Measurements from ENCODE around the gene RGS8.

The RGS8 gene

GRCh38 chr1:182713939-182714338 lies 29.6 kb upstream of the RGS8 start:
- TF ChIP-seq, protein P1, sequence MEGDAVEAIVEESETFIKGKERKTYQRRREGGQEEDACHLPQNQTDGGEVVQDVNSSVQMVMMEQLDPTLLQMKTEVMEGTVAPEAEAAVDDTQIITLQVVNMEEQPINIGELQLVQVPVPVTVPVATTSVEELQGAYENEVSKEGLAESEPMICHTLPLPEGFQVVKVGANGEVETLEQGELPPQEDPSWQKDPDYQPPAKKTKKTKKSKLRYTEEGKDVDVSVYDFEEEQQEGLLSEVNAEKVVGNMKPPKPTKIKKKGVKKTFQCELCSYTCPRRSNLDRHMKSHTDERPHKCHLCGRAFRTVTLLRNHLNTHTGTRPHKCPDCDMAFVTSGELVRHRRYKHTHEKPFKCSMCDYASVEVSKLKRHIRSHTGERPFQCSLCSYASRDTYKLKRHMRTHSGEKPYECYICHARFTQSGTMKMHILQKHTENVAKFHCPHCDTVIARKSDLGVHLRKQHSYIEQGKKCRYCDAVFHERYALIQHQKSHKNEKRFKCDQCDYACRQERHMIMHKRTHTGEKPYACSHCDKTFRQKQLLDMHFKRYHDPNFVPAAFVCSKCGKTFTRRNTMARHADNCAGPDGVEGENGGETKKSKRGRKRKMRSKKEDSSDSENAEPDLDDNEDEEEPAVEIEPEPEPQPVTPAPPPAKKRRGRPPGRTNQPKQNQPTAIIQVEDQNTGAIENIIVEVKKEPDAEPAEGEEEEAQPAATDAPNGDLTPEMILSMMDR (IDR thresholded peaks at IDR 0.05; ENCODE audit: insufficient read depth, missing control alignments), result no peak
- FAIRE-seq (peak; percentile 48), DNase-seq (ENCODE audit: insufficient read length, low spot score) (no peak)

DNA sequence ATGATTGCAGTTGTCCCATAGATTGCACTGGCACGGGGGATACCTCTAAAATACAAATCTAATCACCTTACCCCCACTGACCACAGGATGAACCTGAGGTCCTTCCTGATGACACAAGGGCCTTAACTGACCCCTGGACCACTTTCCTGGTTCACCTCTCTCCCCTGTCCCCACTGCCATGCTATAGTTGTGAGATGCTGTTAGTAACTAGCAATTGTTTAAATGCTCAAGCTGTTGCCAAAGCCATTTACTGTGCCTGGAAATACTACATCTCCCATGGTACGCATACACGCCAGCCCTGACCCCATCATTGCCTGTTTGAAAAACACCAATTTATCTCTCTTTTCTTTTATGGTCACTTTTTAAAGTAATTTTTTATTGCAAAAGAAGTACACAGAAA lies 29.1 kb upstream of the RGS8 start:
- DNase-seq (ENCODE audit: insufficient read length, low spot score) (no peak), FAIRE-seq (no peak)
- TF ChIP-seq, protein P1 (IDR thresholded peaks at IDR 0.05; ENCODE audit: insufficient read depth, missing control alignments), result no peak

GRCh38 chr1:182709855-182710254 lies 25.5 kb upstream of the RGS8 start:
- no peak for DNase-seq (ENCODE audit: insufficient read length, low spot score)
- no peak for FAIRE-seq
- TF ChIP-seq, protein P1 (IDR thresholded peaks at IDR 0.05; ENCODE audit: insufficient read depth, missing control alignments), result no peak

- TF ChIP-seq, protein P1 (IDR thresholded peaks at IDR 0.05; ENCODE audit: insufficient read depth, missing control alignments), result no peak
- FAIRE-seq, result no peak
- no peak for DNase-seq (ENCODE audit: insufficient read length, low spot score)
These were observed 24.9 kb upstream of the RGS8 start for GRCh38 chr1:182709225-182709764.

DNA sequence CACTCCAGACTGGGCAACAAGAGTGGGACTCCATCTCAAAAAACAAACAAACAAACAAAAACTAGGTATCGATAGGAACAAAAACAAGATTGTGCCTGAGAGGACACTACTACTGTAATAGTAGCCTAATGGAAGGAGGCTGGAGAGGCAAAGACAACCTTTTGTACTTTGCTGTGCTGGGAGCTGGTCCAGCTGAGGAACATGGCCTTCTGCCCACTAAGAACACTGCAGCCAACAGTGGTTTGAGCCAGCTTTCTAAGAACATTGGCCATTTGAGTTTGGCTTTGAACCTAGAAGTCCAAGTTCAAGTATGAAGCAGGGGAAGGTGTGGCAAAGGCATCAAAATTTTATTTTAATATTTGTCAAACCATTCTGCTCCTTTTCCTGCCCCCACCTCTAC lies 22.7 kb upstream of the RGS8 start:
- FAIRE-seq, result no peak
- no peak for DNase-seq (ENCODE audit: insufficient read length, low spot score)
- TF ChIP-seq, protein P1 (IDR thresholded peaks at IDR 0.05; ENCODE audit: insufficient read depth, missing control alignments), result no peak

DNA sequence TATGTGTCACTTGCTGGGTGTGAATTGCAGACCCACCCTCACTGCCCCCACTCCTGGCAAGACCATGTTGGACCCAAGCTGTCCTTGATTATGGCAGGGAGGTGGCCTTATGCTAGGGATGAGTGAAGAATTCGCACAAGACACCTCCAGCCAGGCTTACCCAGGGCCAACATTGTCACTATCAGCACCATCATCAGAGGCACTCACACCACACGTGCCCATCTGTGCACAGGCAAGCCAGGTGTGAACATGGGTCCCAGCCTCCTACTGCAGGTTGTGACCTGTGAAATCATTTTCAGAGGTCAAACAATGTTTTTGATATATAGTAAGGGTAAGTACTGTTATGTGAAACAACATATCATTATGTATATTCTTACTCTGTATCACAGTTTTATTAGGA lies 20.3 kb upstream of the RGS8 start:
- TF ChIP-seq, protein P1 (IDR thresholded peaks at IDR 0.05; ENCODE audit: insufficient read depth, missing control alignments), result no peak
- DNase-seq (ENCODE audit: insufficient read length, low spot score), result no peak
- no peak for FAIRE-seq

DNA sequence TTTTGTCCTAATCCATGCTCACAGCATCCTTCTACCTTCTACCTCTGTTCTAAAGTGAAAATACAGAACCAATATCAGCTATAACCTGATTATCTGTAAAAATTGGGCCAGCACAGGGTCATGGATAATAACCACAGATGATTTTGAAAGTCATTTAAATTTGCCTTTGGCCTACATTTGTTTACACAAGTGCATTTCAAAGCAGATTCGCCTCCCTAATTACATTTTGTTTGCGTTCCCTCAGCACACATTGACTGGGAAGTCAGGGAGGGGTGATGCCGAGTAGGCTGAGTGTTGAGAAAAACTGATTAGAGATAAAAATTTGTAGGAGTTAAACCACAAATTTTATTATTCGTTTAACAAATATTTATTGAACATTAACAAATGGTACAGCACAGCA lies 19.2 kb upstream of the RGS8 start:
- TF ChIP-seq, protein P1 (IDR thresholded peaks at IDR 0.05; ENCODE audit: insufficient read depth, missing control alignments), result no peak
- no peak for DNase-seq (ENCODE audit: insufficient read length, low spot score)
- no peak for FAIRE-seq
